Activated CD8-positive, alpha-beta memory T cell treated with anti-CD3 and anti-CD28 coated beads, Interleukin-2, amount 10 ng/mL, durations not matched to agents 7 days and 5 days (primary cell): ENCODE measurements around the gene POPDC3. TPM values are rescaled to one million over a fixed set of nuclear protein-coding genes. Genes with fewer than 3 reads are reported as not detected.
"Not testable (repeated sequence)": the region's sequence is repeated elsewhere in the genome, so short reads cannot be mapped to it uniquely, and the experiment has no call there.

ENCODE experiments used
- ATAC-seq: fragments of 150-1000 bp; cut with Tn5 transposase; one replicate; pipeline ENCODE4 v1.10.0; 2021; ENCODE audit warnings: moderate library complexity
- CTCF ChIA-PET: fragments of 350-600 bp; sonication (Branson Sonifier 250); formaldehyde crosslinking; loops from one replicate; lab custom pipeline; 2021; ENCODE audit warnings: antibody characterized with exemption; lab: Charles Lee
- DNase-seq: peaks from one replicate; pipeline ENCODE4 v3.0.0-alpha.2; 2020
- H3K27ac Mint-ChIP-seq: one replicate; pipeline ENCODE4 v1.8.0; 2021; ENCODE audit warnings: mild to moderate bottlenecking, mixed read lengths
- H3K27me3 Mint-ChIP-seq: one replicate; pipeline ENCODE4 v1.8.0; 2021; ENCODE audit warnings: mixed read lengths
- H3K36me3 Mint-ChIP-seq: one replicate; pipeline ENCODE4 v1.8.0; 2021; ENCODE audit warnings: mild to moderate bottlenecking, mixed read lengths
- H3K4me1 Mint-ChIP-seq: one replicate; pipeline ENCODE4 v1.8.0; 2021; ENCODE audit warnings: mixed read lengths
- H3K4me3 Mint-ChIP-seq: one replicate; pipeline ENCODE4 v1.8.0; 2021; ENCODE audit warnings: mild to moderate bottlenecking, moderate library complexity, mixed read lengths
- H3K9me3 Mint-ChIP-seq: one replicate; pipeline ENCODE4 v1.8.0; 2022; ENCODE audit warnings: low read depth, mixed read lengths
- total RNA-seq, 2 experiments: library from RNA; stranded (reverse); gene quantifications; one replicate each; pipeline ENCODE4 v1.2.3, GENCODE V29; 2021

Gene POPDC3
- total RNA-seq, 2 experiments from 2014 or later: not detected

- CTCF ChIA-PET: no interaction called here
- DNase-seq: no peak
- H3K4me1 Mint-ChIP-seq: no peaks in the 10 kb centered on the region
- peaks cover 34% of the 10 kb centered on the region for H3K27me3 Mint-ChIP-seq
- ATAC-seq: no peak
- no peak overlapping the region for H3K27ac Mint-ChIP-seq
- H3K4me3 Mint-ChIP-seq: no peak overlapping the region
- H3K36me3 Mint-ChIP-seq: no peaks in the 10 kb centered on the region
- no peaks in the 10 kb centered on the region for H3K9me3 Mint-ChIP-seq
Measured at GRCh38 chr6:105189026-105189820, 9.4 kb upstream of the POPDC3 start.

- Mint-ChIP-seq H3K27me3 (peaks cover 33% of the 10 kb centered on the region), H3K4me3 (no peak overlapping the region), H3K9me3 (no peaks in the 10 kb centered on the region), H3K27ac (no peak overlapping the region), H3K4me1 (no peaks in the 10 kb centered on the region), H3K36me3 (no peaks in the 10 kb centered on the region)
- no peak for DNase-seq
- ATAC-seq: no peak
- CTCF ChIA-PET: no interaction called here
Measured at GRCh38 chr6:105188251-105188650, 8.4 kb upstream of the POPDC3 start.

GRCh38 chr6:105186576-105186975, 6.8 kb upstream of the POPDC3 start:
- no peak overlapping the region for H3K27ac Mint-ChIP-seq
- peaks cover 41% of the 10 kb centered on the region for H3K27me3 Mint-ChIP-seq
- DNase-seq (no peak), ATAC-seq (no peak)
- H3K4me3 Mint-ChIP-seq: no peak overlapping the region
- no peaks in the 10 kb centered on the region for H3K9me3 Mint-ChIP-seq
- H3K36me3 Mint-ChIP-seq: no peaks in the 10 kb centered on the region
- H3K4me1 Mint-ChIP-seq: no peaks in the 10 kb centered on the region
- CTCF ChIA-PET: no interaction called here

GRCh38 chr6:105184921-105185320, 5.1 kb upstream of the POPDC3 start:
- Mint-ChIP-seq H3K4me1 (peaks cover 2% of the 10 kb centered on the region), H3K27ac (no peak overlapping the region), H3K9me3 (no peaks in the 10 kb centered on the region), H3K4me3 (no peak overlapping the region), H3K27me3 (peaks cover 57% of the 10 kb centered on the region), H3K36me3 (no peaks in the 10 kb centered on the region)
- CTCF ChIA-PET: no interaction called here
- DNase-seq (no peak), ATAC-seq (no peak)

GRCh38 chr6:105181981-105182515, 2.2 kb upstream of the POPDC3 start:
- Mint-ChIP-seq H3K36me3 (no peaks in the 10 kb centered on the region), H3K4me1 (peaks cover 4% of the 10 kb centered on the region), H3K27me3 (peaks cover 78% of the 10 kb centered on the region), H3K9me3 (no peaks in the 10 kb centered on the region), H3K4me3 (no peak overlapping the region), H3K27ac (no peak overlapping the region)
- CTCF ChIA-PET: no interaction called here
- no peak for DNase-seq
- ATAC-seq: no peak

GRCh38 chr6:105178636-105179035, 1.2 kb downstream of the POPDC3 start:
- H3K4me1 Mint-ChIP-seq: peaks cover 4% of the 10 kb centered on the region
- peaks cover 68% of the 10 kb centered on the region for H3K27me3 Mint-ChIP-seq
- DNase-seq (no peak), ATAC-seq (no peak)
- H3K27ac Mint-ChIP-seq: no peak overlapping the region
- H3K4me3 Mint-ChIP-seq: no peak overlapping the region
- no peaks in the 10 kb centered on the region for H3K36me3 Mint-ChIP-seq
- CTCF ChIA-PET: no interaction called here
- no peaks in the 10 kb centered on the region for H3K9me3 Mint-ChIP-seq

GRCh38 chr6:105178110-105178509, 1.7 kb downstream of the POPDC3 start:
- DNase-seq: no peak
- H3K9me3 Mint-ChIP-seq: no peaks in the 10 kb centered on the region
- ATAC-seq: no peak
- no peak overlapping the region for H3K4me3 Mint-ChIP-seq
- CTCF ChIA-PET: no interaction called here
- no peak overlapping the region for H3K27ac Mint-ChIP-seq
- peaks cover 4% of the 10 kb centered on the region for H3K4me1 Mint-ChIP-seq
- H3K27me3 Mint-ChIP-seq: peaks cover 69% of the 10 kb centered on the region
- no peaks in the 10 kb centered on the region for H3K36me3 Mint-ChIP-seq

GRCh38 chr6:105177556-105177955, 2.3 kb downstream of the POPDC3 start:
- CTCF ChIA-PET: no interaction called here
- ATAC-seq (no peak), DNase-seq (no peak)
- Mint-ChIP-seq H3K27ac (no peak overlapping the region), H3K4me1 (peaks cover 4% of the 10 kb centered on the region), H3K36me3 (no peaks in the 10 kb centered on the region), H3K4me3 (no peak overlapping the region), H3K27me3 (peaks cover 63% of the 10 kb centered on the region), H3K9me3 (no peaks in the 10 kb centered on the region)

- Mint-ChIP-seq H3K4me3 (no peak overlapping the region), H3K36me3 (no peaks in the 10 kb centered on the region), H3K27me3 (peaks cover 50% of the 10 kb centered on the region), H3K4me1 (peaks cover 2% of the 10 kb centered on the region), H3K27ac (no peak overlapping the region), H3K9me3 (no peaks in the 10 kb centered on the region)
- CTCF ChIA-PET: no interaction called here
- DNase-seq (no peak), ATAC-seq (no peak)
Measured at GRCh38 chr6:105174512-105174911, 5.3 kb downstream of the POPDC3 start.

- H3K4me3 Mint-ChIP-seq, H3K9me3 Mint-ChIP-seq, H3K36me3 Mint-ChIP-seq, H3K27ac Mint-ChIP-seq, DNase-seq, CTCF ChIA-PET, ATAC-seq, H3K4me1 Mint-ChIP-seq: not testable (repeated sequence)
- H3K27me3 Mint-ChIP-seq: peaks cover 45% of the 10 kb centered on the region
Measured at GRCh38 chr6:105172515-105172914, 7.3 kb downstream of the POPDC3 start.

GRCh38 chr6:105170059-105170458, 9.8 kb downstream of the POPDC3 start:
- ATAC-seq (no peak), DNase-seq (no peak)
- Mint-ChIP-seq H3K36me3 (no peaks in the 10 kb centered on the region), H3K4me3 (no peak overlapping the region), H3K27me3 (peaks cover 57% of the 10 kb centered on the region), H3K27ac (no peak overlapping the region), H3K4me1 (no peaks in the 10 kb centered on the region), H3K9me3 (no peaks in the 10 kb centered on the region)
- CTCF ChIA-PET: no interaction called here

- Mint-ChIP-seq H3K4me3 (no peak overlapping the region), H3K4me1 (no peaks in the 10 kb centered on the region), H3K27ac (no peak overlapping the region), H3K27me3 (peaks cover 66% of the 10 kb centered on the region), H3K9me3 (no peaks in the 10 kb centered on the region), H3K36me3 (no peaks in the 10 kb centered on the region)
- ATAC-seq (no peak), DNase-seq (no peak)
- CTCF ChIA-PET: no interaction called here
Measured at GRCh38 chr6:105167914-105168313, 11.9 kb downstream of the POPDC3 start.

- no peaks in the 10 kb centered on the region for H3K4me1 Mint-ChIP-seq
Measured at GRCh38 chr6:105164418-105164817, 15.4 kb downstream of the POPDC3 start.

GRCh38 chr6:105163183-105163582, 16.6 kb downstream of the POPDC3 start:
- DNase-seq (no peak), ATAC-seq (no peak)
- Mint-ChIP-seq H3K9me3 (no peaks in the 10 kb centered on the region), H3K27ac (no peak overlapping the region), H3K36me3 (no peaks in the 10 kb centered on the region), H3K4me3 (no peak overlapping the region), H3K4me1 (no peaks in the 10 kb centered on the region), H3K27me3 (peaks cover 59% of the 10 kb centered on the region)
- CTCF ChIA-PET: no interaction called here

More at GRCh38 chr6:105164418-105164817, 15.4 kb downstream of the POPDC3 start:
- H3K9me3 Mint-ChIP-seq: no peaks in the 10 kb centered on the region
- H3K36me3 Mint-ChIP-seq: no peaks in the 10 kb centered on the region
- DNase-seq (no peak), ATAC-seq (no peak)
- H3K27me3 Mint-ChIP-seq: peaks cover 63% of the 10 kb centered on the region
- CTCF ChIA-PET: no interaction called here
- no peak overlapping the region for H3K27ac Mint-ChIP-seq
- H3K4me3 Mint-ChIP-seq: no peak overlapping the region
